Neural progenitor cell (in vitro differentiated cells): ENCODE results near the gene ATP1B3. TPM values are rescaled to one million over a fixed set of nuclear protein-coding genes. Genes with fewer than 3 reads are reported as not detected.

ENCODE experiments used
- DNase-seq: peaks from one replicate; pipeline ENCODE4 v3.0.0-alpha.2; 2016; ENCODE audit warnings: low spot score
- H2AFZ ChIP-seq: fragments of 200-600 bp; sonication (generic); replicated peaks from 2 replicates; pipeline ENCODE4 v1.6.1; 2016; ENCODE audit warnings: antibody characterized with exemption
- H3F3A ChIP-seq: fragments of 200-600 bp; sonication (generic); 2 replicates; pipeline ENCODE4 v1.6.1; 2016; ENCODE audit warnings: antibody characterized with exemption, low read depth
- H3K27ac ChIP-seq: fragments of 200-600 bp; sonication (generic); 2 replicates; pipeline ENCODE4 v1.5.1; 2016; ENCODE audit warnings: mild to moderate bottlenecking
- H3K27me3 ChIP-seq: fragments of 200-600 bp; sonication (generic); 2 replicates; pipeline ENCODE4 v1.6.1; 2016; ENCODE audit warnings: mild to moderate bottlenecking, moderate library complexity
- H3K36me3 ChIP-seq: fragments of 200-600 bp; sonication (generic); 2 replicates; pipeline ENCODE4 v1.5.1; 2016
- H3K4me1 ChIP-seq: fragments of 200-600 bp; sonication (generic); 2 replicates; pipeline ENCODE4 v1.6.1; 2016; ENCODE audit warnings: mixed run types
- H3K4me2 ChIP-seq: fragments of 200-600 bp; sonication (generic); 2 replicates; pipeline ENCODE4 v1.6.1; 2016
- H3K4me3 ChIP-seq: fragments of 200-600 bp; sonication (generic); 2 replicates; pipeline ENCODE4 v1.5.1; 2016
- H3K79me2 ChIP-seq: fragments of 200-600 bp; sonication (generic); 2 replicates; pipeline ENCODE4 v1.6.1; 2016; ENCODE audit warnings: low read depth
- H3K9ac ChIP-seq: fragments of 200-600 bp; sonication (generic); 2 replicates; pipeline ENCODE4 v1.6.1; 2016
- H3K9me3 ChIP-seq: fragments of 200-600 bp; sonication (generic); 2 replicates; pipeline ENCODE4 v1.5.1; 2016; ENCODE audit warnings: low read depth
- H4K20me1 ChIP-seq: fragments of 200-600 bp; sonication (generic); 2 replicates; pipeline ENCODE4 v1.6.1; 2016; ENCODE audit warnings: low read depth
- H3K27ac Mint-ChIP-seq: 3 replicates; pipeline ENCODE4 v1.8.0; 2021; ENCODE audit warnings: mixed read lengths
- H3K27me3 Mint-ChIP-seq: 2 replicates; pipeline ENCODE4 v1.8.0; 2022; ENCODE audit warnings: low read depth, mild to moderate bottlenecking, inconsistent platforms, moderate library complexity, mixed read lengths; ENCODE audit not compliant: insufficient read depth
- H3K36me3 Mint-ChIP-seq: 3 replicates; pipeline ENCODE4 v1.8.0; 2021; ENCODE audit warnings: mixed read lengths
- H3K4me1 Mint-ChIP-seq: 3 replicates; pipeline ENCODE4 v1.8.0; 2021; ENCODE audit warnings: mixed read lengths
- H3K4me3 Mint-ChIP-seq: 3 replicates; pipeline ENCODE4 v1.8.0; 2021; ENCODE audit warnings: mild to moderate bottlenecking, moderate library complexity, mixed read lengths
- H3K9me3 Mint-ChIP-seq: 3 replicates; pipeline ENCODE4 v1.8.0; 2020; ENCODE audit warnings: mixed read lengths
- CTCF ChIP-seq: fragments of 200-600 bp; sonication (generic); IDR thresholded peaks from 2 replicates; pipeline ENCODE4 v1.5.1; 2017; ENCODE audit warnings: antibody characterized with exemption, mild to moderate bottlenecking
- EZH2 ChIP-seq: fragments of 200-600 bp; sonication (generic); IDR thresholded peaks from 2 replicates; pipeline ENCODE4 v1.6.1; 2017; ENCODE audit warnings: antibody characterized with exemption, mild to moderate bottlenecking, moderate library complexity
- EZH2phosphoT487 ChIP-seq: fragments of 200-600 bp; sonication (generic); IDR thresholded peaks from 2 replicates; pipeline ENCODE4 v1.6.1; 2017; ENCODE audit warnings: antibody characterized with exemption
- total RNA-seq: library from RNA; depleted of rRNA; stranded (reverse); fragments of >200 nt; gene quantifications from 2 replicates; pipeline ENCODE4 v1.2.3, GENCODE V29; 2015; ENCODE audit warnings: low replicate concordance

The ATP1B3 gene
- total RNA-seq, 1 donor from 2014 or later, result 95.6 TPM

- TF ChIP-seq CTCF (no peak), EZH2 (no peak), EZH2phosphoT487 (no peak)
- H3F3A ChIP-seq, result peaks cover 4% of the 10 kb centered on the region
- H3K4me2 ChIP-seq, result no peak overlapping the region
- DNase-seq, result no peak
- H4K20me1 ChIP-seq, result no peaks in the 10 kb centered on the region
- H3K4me3 ChIP-seq, result no peak overlapping the region
- no peaks in the 10 kb centered on the region for H3K27me3 Mint-ChIP-seq
- no peaks in the 10 kb centered on the region for H3K36me3 ChIP-seq
- H3K4me1 ChIP-seq, result peaks cover 3% of the 10 kb centered on the region
- no peaks in the 10 kb centered on the region for H3K9me3 ChIP-seq
- no peak overlapping the region for H3K4me3 Mint-ChIP-seq
- no peaks in the 10 kb centered on the region for H3K79me2 ChIP-seq
- no peak overlapping the region for H3K27ac ChIP-seq
- no peak overlapping the region for H3K27ac Mint-ChIP-seq
- H2AFZ ChIP-seq, result no peak overlapping the region
- no peak overlapping the region for H3K9ac ChIP-seq
- no peaks in the 10 kb centered on the region for H3K9me3 Mint-ChIP-seq
- no peaks in the 10 kb centered on the region for H3K36me3 Mint-ChIP-seq
- peaks cover under 1% of the 10 kb centered on the region for H3K4me1 Mint-ChIP-seq
- H3K27me3 ChIP-seq, result peaks cover 8% of the 10 kb centered on the region
Observed at GRCh38 chr3:141870091-141870687, 6.3 kb upstream of the ATP1B3 start.

GRCh38 chr3:141875374-141875892 is 1.0 kb upstream of the ATP1B3 start:
- Mint-ChIP-seq H3K4me1 (peaks cover 21% of the 10 kb centered on the region), H3K27ac (peak overlapping the region; percentile 97), H3K4me3 (peak overlapping the region; percentile 95), H3K27me3 (peaks cover 5% of the 10 kb centered on the region), H3K9me3 (no peaks in the 10 kb centered on the region), H3K36me3 (no peaks in the 10 kb centered on the region)
- TF ChIP-seq CTCF (peak; percentile 86), EZH2 (no peak)
- peaks cover 20% of the 10 kb centered on the region for H4K20me1 ChIP-seq
- H3K36me3 ChIP-seq, result no peaks in the 10 kb centered on the region
- H3F3A ChIP-seq, result peaks cover 17% of the 10 kb centered on the region
- peak; percentile 93 for DNase-seq
- H3K9ac ChIP-seq, result no peak overlapping the region
- peaks cover 34% of the 10 kb centered on the region for H3K79me2 ChIP-seq
- H3K9me3 ChIP-seq, result no peaks in the 10 kb centered on the region
- peaks cover 16% of the 10 kb centered on the region for H3K4me1 ChIP-seq
- H3K4me2 ChIP-seq, result peak overlapping the region; percentile 93
- peaks cover 9% of the 10 kb centered on the region for H3K27me3 ChIP-seq
- peak overlapping the region; percentile 92 for H2AFZ ChIP-seq
- H3K4me3 ChIP-seq, result peak overlapping the region; percentile 93
- peak overlapping the region; percentile 90 for H3K27ac ChIP-seq

- Mint-ChIP-seq H3K36me3 (no peaks in the 10 kb centered on the region), H3K4me3 (peak overlapping the region; percentile 95), H3K27me3 (peaks cover 5% of the 10 kb centered on the region), H3K27ac (peak overlapping the region; percentile 97), H3K9me3 (no peaks in the 10 kb centered on the region), H3K4me1 (peaks cover 21% of the 10 kb centered on the region)
- Histone ChIP-seq H3K36me3 (no peaks in the 10 kb centered on the region), H2AFZ (peak overlapping the region; percentile 92), H3F3A (peaks cover 17% of the 10 kb centered on the region), H3K4me1 (peaks cover 16% of the 10 kb centered on the region), H3K27me3 (peaks cover 9% of the 10 kb centered on the region), H3K4me3 (peak overlapping the region; percentile 93), H3K9ac (no peak overlapping the region), H4K20me1 (peaks cover 25% of the 10 kb centered on the region), H3K9me3 (no peaks in the 10 kb centered on the region), H3K27ac (peak overlapping the region; percentile 90), H3K4me2 (peak overlapping the region; percentile 93), H3K79me2 (peaks cover 39% of the 10 kb centered on the region)
- TF ChIP-seq CTCF (no peak), EZH2 (no peak), EZH2phosphoT487 (no peak)
- peak; percentile 89 for DNase-seq
Observed at GRCh38 chr3:141875893-141876380, 506 bp upstream of the ATP1B3 start.
